ENCODE data around the gene SYTL1. TPM values are rescaled to one million over a fixed set of nuclear protein-coding genes. Genes with fewer than 3 reads are reported as not detected.

Gene SYTL1
- total RNA-seq, 4 donors from 2014 or later: 5.2 to 9.2 (median 6.9) TPM

GRCh38 chr1:27314169-27314568 is 27.7 kb upstream of the SYTL1 start:
- in situ Hi-C loops (cut with MboI; ENCODE audit: low pct_ligation_motif_present in 1 of 4, low pct_unique_long_range_greater_than_20kb in 1 of 4, low sequenced_read_pairs in 3 of 4): no loop called here
- Histone ChIP-seq H3K9me3 (no peaks in the 10 kb centered on the region), H3K4me1 (no peaks in the 10 kb centered on the region), H3K36me3 (no peaks in the 10 kb centered on the region), H3K4me3 (no peak overlapping the region), H3K27me3 (peaks cover 8% of the 10 kb centered on the region), H3K27ac (no peak overlapping the region)
- no peak for DNase-seq
- TF ChIP-seq, protein P1, sequence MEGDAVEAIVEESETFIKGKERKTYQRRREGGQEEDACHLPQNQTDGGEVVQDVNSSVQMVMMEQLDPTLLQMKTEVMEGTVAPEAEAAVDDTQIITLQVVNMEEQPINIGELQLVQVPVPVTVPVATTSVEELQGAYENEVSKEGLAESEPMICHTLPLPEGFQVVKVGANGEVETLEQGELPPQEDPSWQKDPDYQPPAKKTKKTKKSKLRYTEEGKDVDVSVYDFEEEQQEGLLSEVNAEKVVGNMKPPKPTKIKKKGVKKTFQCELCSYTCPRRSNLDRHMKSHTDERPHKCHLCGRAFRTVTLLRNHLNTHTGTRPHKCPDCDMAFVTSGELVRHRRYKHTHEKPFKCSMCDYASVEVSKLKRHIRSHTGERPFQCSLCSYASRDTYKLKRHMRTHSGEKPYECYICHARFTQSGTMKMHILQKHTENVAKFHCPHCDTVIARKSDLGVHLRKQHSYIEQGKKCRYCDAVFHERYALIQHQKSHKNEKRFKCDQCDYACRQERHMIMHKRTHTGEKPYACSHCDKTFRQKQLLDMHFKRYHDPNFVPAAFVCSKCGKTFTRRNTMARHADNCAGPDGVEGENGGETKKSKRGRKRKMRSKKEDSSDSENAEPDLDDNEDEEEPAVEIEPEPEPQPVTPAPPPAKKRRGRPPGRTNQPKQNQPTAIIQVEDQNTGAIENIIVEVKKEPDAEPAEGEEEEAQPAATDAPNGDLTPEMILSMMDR (IDR thresholded peaks at IDR 0.05): no peak
- intact Hi-C loops (cut with DNase I; ENCODE audit: low total_unique reads): no loop called here
- WGBS, 2 donors (ENCODE audit: low coverage in 1 of 2): 62% methylated on average over 2 to 3 of the region's 3 CpGs

DNA sequence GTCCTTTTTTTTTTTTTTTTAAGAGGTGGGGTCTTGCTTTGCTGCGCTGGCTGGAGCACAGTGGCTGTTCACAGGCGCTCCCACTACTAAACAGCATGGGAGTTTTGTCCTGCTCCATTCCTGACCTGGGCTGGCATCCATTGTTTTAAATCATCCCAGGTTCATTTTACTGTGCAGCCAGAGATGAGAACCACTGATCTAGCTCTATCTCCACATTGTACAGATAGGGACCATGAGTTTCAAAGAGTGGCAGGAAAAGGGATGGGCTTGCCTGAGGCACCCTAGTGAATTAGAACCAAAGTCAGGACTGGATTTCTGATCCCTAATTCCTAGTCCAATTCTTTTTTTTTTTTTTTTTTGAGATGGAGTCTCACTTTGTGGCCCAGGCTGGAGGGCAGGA is 27.1 kb upstream of the SYTL1 start:
- peaks cover 8% of the 10 kb centered on the region for H3K27me3 ChIP-seq
- DNase-seq: no peak
- intact Hi-C loops (cut with DNase I; ENCODE audit: low total_unique reads) (no loop called here), in situ Hi-C loops (cut with MboI; ENCODE audit: low pct_ligation_motif_present in 1 of 4, low pct_unique_long_range_greater_than_20kb in 1 of 4, low sequenced_read_pairs in 3 of 4) (no loop called here)
- TF ChIP-seq EP300 (IDR thresholded peaks at IDR 0.05; ENCODE audit: low read depth) (no peak), POLR2A (IDR thresholded peaks at IDR 0.05) (no peak), POLR2AphosphoS5 (IDR thresholded peaks at IDR 0.05) (no peak)
- TF ChIP-seq, protein P1 (IDR thresholded peaks at IDR 0.05): no peak
- H3K4me1 ChIP-seq: no peaks in the 10 kb centered on the region
- H3K9me3 ChIP-seq: no peaks in the 10 kb centered on the region
- WGBS, 2 donors (ENCODE audit: low coverage in 1 of 2): 36 to 80% methylated on average over 1 to 2 of the region's 2 CpGs
- no peak overlapping the region for H3K4me3 ChIP-seq
- H3K36me3 ChIP-seq: no peaks in the 10 kb centered on the region
- no peak overlapping the region for H3K27ac ChIP-seq

DNA sequence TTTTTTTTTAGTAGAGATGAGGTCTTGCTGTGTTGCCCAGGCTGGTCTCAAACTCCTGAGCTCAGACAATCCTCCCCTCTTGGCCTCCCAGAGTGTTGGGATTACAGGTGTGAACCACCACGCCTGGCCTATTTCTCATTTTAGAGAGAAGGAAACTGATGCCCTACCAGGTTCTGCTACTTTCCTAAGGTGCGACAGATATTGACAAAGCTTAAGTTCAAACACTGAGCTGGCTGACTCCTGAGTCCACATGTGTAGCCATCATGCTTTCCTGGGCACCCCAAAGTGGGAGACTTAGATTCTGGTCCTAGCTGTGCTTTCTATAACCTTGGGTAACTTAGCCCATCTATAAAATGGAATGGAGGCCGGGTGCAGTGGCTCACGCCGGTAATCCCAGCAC is 25.0 kb upstream of the SYTL1 start:
- 75% methylated on average over 5 of the region's 5 CpGs; no CpG with 5 or more reads in 1 of the 2 donors for WGBS, 2 donors (ENCODE audit: low coverage in 1 of 2)
- peaks cover 0 to 5% (median 3%) of the 10 kb centered on the region in 4 donors for H3K4me1 ChIP-seq
- intact Hi-C loops (cut with DNase I; ENCODE audit: low total_unique reads) (no loop called here), in situ Hi-C loops (cut with MboI; ENCODE audit: low pct_ligation_motif_present in 1 of 4, low pct_unique_long_range_greater_than_20kb in 1 of 4, low sequenced_read_pairs in 3 of 4) (no loop called here)
- H3K27me3 ChIP-seq: peaks cover 8% of the 10 kb centered on the region
- TF ChIP-seq, protein P1 (IDR thresholded peaks at IDR 0.05): no peak
- TF ChIP-seq POLR2AphosphoS5 (IDR thresholded peaks at IDR 0.05): no peak
- TF ChIP-seq POLR2A (IDR thresholded peaks at IDR 0.05): no peak
- no peak for TF ChIP-seq EP300 (IDR thresholded peaks at IDR 0.05; ENCODE audit: low read depth)
- no peaks in the 10 kb centered on the region for H3K36me3 ChIP-seq
- DNase-seq: no peak
- H3K9me3 ChIP-seq: no peaks in the 10 kb centered on the region
- H3K4me3 ChIP-seq: no peak overlapping the region
- H3K27ac ChIP-seq: no peak overlapping the region

DNA sequence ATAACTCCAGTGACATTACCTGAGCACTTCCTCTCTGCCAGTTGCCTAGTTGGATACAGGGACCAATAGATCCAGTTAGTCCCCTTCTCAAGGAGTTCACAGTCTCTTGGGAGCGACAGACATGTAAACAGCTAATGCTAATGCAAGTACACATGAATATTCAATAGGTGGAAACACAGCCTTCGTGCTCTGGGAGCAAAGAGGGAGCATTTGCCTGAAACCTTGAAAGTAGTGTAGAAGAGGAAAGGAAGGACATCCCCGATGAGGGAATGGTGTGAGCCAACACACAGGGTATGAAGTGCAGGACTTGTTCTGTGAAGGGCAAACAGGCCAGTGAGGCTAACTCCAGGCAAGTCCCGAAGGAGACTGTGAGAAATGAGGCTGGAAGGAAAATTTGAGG is 23.7 kb upstream of the SYTL1 start:
- no peaks in the 10 kb centered on the region for H3K36me3 ChIP-seq
- H3K4me3 ChIP-seq: no peak overlapping the region
- peaks cover 2 to 13% (median 7%) of the 10 kb centered on the region in 4 donors for H3K4me1 ChIP-seq
- H3K9me3 ChIP-seq: no peaks in the 10 kb centered on the region
- WGBS, 2 donors (ENCODE audit: low coverage in 1 of 2): 20 to 27% methylated on average over 1 to 4 of the region's 4 CpGs
- in situ Hi-C loops (cut with MboI; ENCODE audit: low pct_ligation_motif_present in 1 of 4, low pct_unique_long_range_greater_than_20kb in 1 of 4, low sequenced_read_pairs in 3 of 4): no loop called here
- no peak overlapping the region for H3K27ac ChIP-seq
- H3K27me3 ChIP-seq: peaks cover 8% of the 10 kb centered on the region
- no peak for DNase-seq
- intact Hi-C loops (cut with DNase I; ENCODE audit: low total_unique reads): no loop called here
- no peak for TF ChIP-seq POLR2AphosphoS5 (IDR thresholded peaks at IDR 0.05)
- no peak for TF ChIP-seq POLR2A (IDR thresholded peaks at IDR 0.05)
- no peak for TF ChIP-seq EP300 (IDR thresholded peaks at IDR 0.05; ENCODE audit: low read depth)
- TF ChIP-seq, protein P1 (IDR thresholded peaks at IDR 0.05): no peak

All from transverse colon (tissue), 4 donors.